ENCODE results near the gene HCN4. TPM values are rescaled to one million over a fixed set of nuclear protein-coding genes. Genes with fewer than 3 reads are reported as not detected.

The HCN4 gene
- total RNA-seq, 1 experiment from 2014 or later, result 10.5 TPM

- TF ChIP-seq ARID4B (CRISPR knock-in tag; IDR thresholded peaks at IDR 0.05; ENCODE audit: borderline replicate concordance) (no peak), ATF2 (CRISPR knock-in tag; IDR thresholded peaks at IDR 0.05; ENCODE audit: borderline replicate concordance, low read depth) (no peak), TEAD4 (CRISPR knock-in tag; IDR thresholded peaks at IDR 0.05) (no peak), ZNF263 (CRISPR knock-in tag; IDR thresholded peaks at IDR 0.05; ENCODE audit: low read depth) (no peak), ZNF281 (CRISPR knock-in tag; IDR thresholded peaks at IDR 0.05) (no peak), NR1H2 (CRISPR knock-in tag; IDR thresholded peaks at IDR 0.05) (no peak), ZNF121 (CRISPR knock-in tag; IDR thresholded peaks at IDR 0.05) (no peak), ZNF416 (CRISPR knock-in tag; IDR thresholded peaks at IDR 0.05) (no peak)
- peaks cover 56% of the 10 kb centered on the region for H3K4me1 Mint-ChIP-seq
- H3K4me3 Mint-ChIP-seq, result peak overlapping the region; percentile 76
- H3K36me3 Mint-ChIP-seq, result no peaks in the 10 kb centered on the region
- H3K27ac Mint-ChIP-seq, result no peak overlapping the region
- peaks cover 55% of the 10 kb centered on the region for H3K27me3 Mint-ChIP-seq (ENCODE audit: low read depth)
- H3K9me3 Mint-ChIP-seq, result no peaks in the 10 kb centered on the region
- CTCF ChIA-PET, result interaction anchor here (0.7 to 1.7 kb wide), 5 partner anchors 17 to 266 kb away, joined by 3 to 6 read pairs (median 4); no protein-coding TSS in a partner anchor
- DNase-seq (ENCODE audit: low spot score) (no peak), ATAC-seq (no peak)
- POLR2A ChIA-PET, result no interaction called here
Measured at GRCh38 chr15:73370151-73370550, 1.4 kb upstream of the HCN4 start.

GRCh38 chr15:73369154-73369694, 466 bp upstream of the HCN4 start:
- ChIA-PET CTCF (interaction anchor here (0.7 to 1.7 kb wide), 4 partner anchors 18 to 335 kb away, joined by 3 to 6 read pairs (median 4); no protein-coding TSS in a partner anchor), POLR2A (no interaction called here)
- peaks cover 51% of the 10 kb centered on the region for H3K27me3 Mint-ChIP-seq (ENCODE audit: low read depth)
- no peaks in the 10 kb centered on the region for H3K9me3 Mint-ChIP-seq
- no peak overlapping the region for H3K27ac Mint-ChIP-seq
- ATAC-seq (peak; percentile 2; the same call in 1 of the 2 replicates), DNase-seq (ENCODE audit: low spot score) (peak; percentile 49)
- peak overlapping the region; percentile 76 for H3K4me3 Mint-ChIP-seq
- H3K4me1 Mint-ChIP-seq, result peaks cover 51% of the 10 kb centered on the region
- no peaks in the 10 kb centered on the region for H3K36me3 Mint-ChIP-seq
- TF ChIP-seq ZBTB21 (CRISPR knock-in tag; IDR thresholded peaks at IDR 0.05; ENCODE audit: borderline replicate concordance) (no peak), KAT7 (CRISPR knock-in tag; IDR thresholded peaks at IDR 0.05; ENCODE audit: borderline replicate concordance) (no peak), GTF2I (CRISPR knock-in tag; conservative IDR thresholded peaks at IDR 0.05) (no peak), ZNF532 (CRISPR knock-in tag; IDR thresholded peaks at IDR 0.05; ENCODE audit: borderline replicate concordance) (no peak), ZNF396 (CRISPR knock-in tag; IDR thresholded peaks at IDR 0.05; ENCODE audit: borderline replicate concordance) (no peak), ETV6 (CRISPR knock-in tag; IDR thresholded peaks at IDR 0.05) (no peak), EMX1 (CRISPR knock-in tag; IDR thresholded peaks at IDR 0.05) (no peak), JUN (CRISPR knock-in tag; IDR thresholded peaks at IDR 0.05) (no peak), CBFB (CRISPR knock-in tag; IDR thresholded peaks at IDR 0.05; ENCODE audit: low read depth) (no peak), ATF2 (CRISPR knock-in tag; IDR thresholded peaks at IDR 0.05; ENCODE audit: borderline replicate concordance, low read depth) (no peak), E2F5 (CRISPR knock-in tag; IDR thresholded peaks at IDR 0.05) (0 out of 2 replicates have a peak, but pooled peaks have one; percentile 29)

Data from WTC11 (cell line).